Neural cell (in vitro differentiated cells): ENCODE measurements around the gene SCGB1D2.

Experiments
- EP300 ChIP-seq: fragments of 450-650 bp; conservative IDR thresholded peaks from 2 replicates; pipeline ENCODE4 v1.6.1; 2014; ENCODE audit warnings: antibody characterized with exemption, mild to moderate bottlenecking, moderate library complexity; ENCODE audit not compliant: poor library complexity, severe bottlenecking
- POLR2AphosphoS5 ChIP-seq: IDR thresholded peaks from 2 replicates; pipeline ENCODE4 v1.6.1; 2012
- RAD21 ChIP-seq: fragments of 450-650 bp; conservative IDR thresholded peaks from 2 replicates; pipeline ENCODE4 v1.6.1; 2014; ENCODE audit warnings: antibody characterized with exemption, mild to moderate bottlenecking, moderate library complexity
- TF ChIP-seq, protein P1 (sequence below): fragments of 450-650 bp; IDR thresholded peaks from 2 replicates; pipeline ENCODE4 v1.5.1; 2014; ENCODE audit warnings: antibody characterized with exemption, mild to moderate bottlenecking, moderate library complexity; ENCODE audit not compliant: poor library complexity, severe bottlenecking

DNA sequence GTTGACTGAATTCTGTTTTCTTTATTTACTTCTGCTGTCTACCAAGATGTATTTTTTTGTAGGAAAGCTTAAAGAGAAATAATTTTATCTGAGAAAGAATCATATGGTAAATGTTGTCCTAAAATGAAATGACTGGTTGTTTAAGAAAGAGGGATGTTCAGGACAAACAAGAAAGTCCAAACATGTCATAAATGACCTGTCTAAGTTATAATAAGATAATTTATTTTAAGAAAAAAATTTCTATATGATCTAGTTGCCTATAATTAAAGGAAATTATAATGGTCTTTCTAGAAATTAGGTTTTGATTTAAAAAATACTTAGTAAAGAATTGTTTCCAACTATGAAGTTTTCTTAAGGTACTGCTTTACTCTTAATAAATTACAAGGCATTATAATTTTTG, 38.4 kb downstream of the SCGB1D2 start:
- TF ChIP-seq, protein P1, sequence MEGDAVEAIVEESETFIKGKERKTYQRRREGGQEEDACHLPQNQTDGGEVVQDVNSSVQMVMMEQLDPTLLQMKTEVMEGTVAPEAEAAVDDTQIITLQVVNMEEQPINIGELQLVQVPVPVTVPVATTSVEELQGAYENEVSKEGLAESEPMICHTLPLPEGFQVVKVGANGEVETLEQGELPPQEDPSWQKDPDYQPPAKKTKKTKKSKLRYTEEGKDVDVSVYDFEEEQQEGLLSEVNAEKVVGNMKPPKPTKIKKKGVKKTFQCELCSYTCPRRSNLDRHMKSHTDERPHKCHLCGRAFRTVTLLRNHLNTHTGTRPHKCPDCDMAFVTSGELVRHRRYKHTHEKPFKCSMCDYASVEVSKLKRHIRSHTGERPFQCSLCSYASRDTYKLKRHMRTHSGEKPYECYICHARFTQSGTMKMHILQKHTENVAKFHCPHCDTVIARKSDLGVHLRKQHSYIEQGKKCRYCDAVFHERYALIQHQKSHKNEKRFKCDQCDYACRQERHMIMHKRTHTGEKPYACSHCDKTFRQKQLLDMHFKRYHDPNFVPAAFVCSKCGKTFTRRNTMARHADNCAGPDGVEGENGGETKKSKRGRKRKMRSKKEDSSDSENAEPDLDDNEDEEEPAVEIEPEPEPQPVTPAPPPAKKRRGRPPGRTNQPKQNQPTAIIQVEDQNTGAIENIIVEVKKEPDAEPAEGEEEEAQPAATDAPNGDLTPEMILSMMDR: no peak
- TF ChIP-seq RAD21 (no peak), POLR2AphosphoS5 (no peak), EP300 (no peak)
